Thymus (tissue), 11 donors: ENCODE data around the gene SLC30A7. TPM values are rescaled to one million over a fixed set of nuclear protein-coding genes. Genes with fewer than 3 reads are reported as not detected.

Experiments used
- DNase-seq, 9 donors: peaks; one replicate each; pipeline ENCODE4 v3.0.0-alpha.2; 2013; ENCODE audit warnings: low spot score in 9 of 9, low read depth in 6 of 9, missing footprints in 1 of 9
- H3K27ac ChIP-seq, 2 donors: one replicate each; pipeline ENCODE4 v1.5.1; 2013; ENCODE audit warnings: control low read depth in 1 of 2, low read depth in 1 of 2, low read length in 1 of 2, mild to moderate bottlenecking in 1 of 2, moderate library complexity in 1 of 2
- H3K27me3 ChIP-seq, 2 donors: one replicate each; pipeline ENCODE4 v1.5.1; 2013; ENCODE audit warnings: low read length in 1 of 2; ENCODE audit not compliant: control insufficient read depth in 2 of 2, insufficient read depth in 1 of 2
- H3K36me3 ChIP-seq, 2 donors: one replicate each; pipeline ENCODE4 v1.5.1; 2013; ENCODE audit warnings: low read length in 1 of 2, mild to moderate bottlenecking in 1 of 2, moderate library complexity in 1 of 2; ENCODE audit not compliant: control insufficient read depth in 2 of 2, insufficient read depth in 2 of 2
- H3K4me1 ChIP-seq, 2 donors: one replicate each; pipeline ENCODE4 v1.5.1; 2013; ENCODE audit warnings: low read length in 2 of 2; ENCODE audit not compliant: control insufficient read depth in 2 of 2, insufficient read depth in 2 of 2
- H3K4me3 ChIP-seq, 2 donors: one replicate each; pipeline ENCODE4 v1.5.1; 2013; ENCODE audit warnings: low read length in 2 of 2, control low read depth in 1 of 2, mild to moderate bottlenecking in 1 of 2
- H3K9me3 ChIP-seq, 2 donors: one replicate each; pipeline ENCODE4 v1.5.1; 2013; ENCODE audit warnings: low read length in 1 of 2, mild to moderate bottlenecking in 1 of 2; ENCODE audit not compliant: control insufficient read depth in 2 of 2, insufficient read depth in 1 of 2
- WGBS: extraction: QIAGEN DNeasy Blood & Tissue Kit; methylation state at CpG from one replicate; pipeline ENCODE4 v1.1.7; 2013; 5-methylcytosine and 5-hydroxymethylcytosine counted together
- polyA plus RNA-seq: library from polyadenylated mRNA; stranded (reverse); fragments of 200-250 nt; gene quantifications from one replicate; pipeline ENCODE4 v1.2.3, GENCODE V29; 2013
- total RNA-seq: library from RNA; stranded (reverse); fragments of 120-200 nt; gene quantifications from one replicate; pipeline ENCODE4 v1.2.4, GENCODE V29; 2013
- donor health status: healthy.

The SLC30A7 gene
- total and polyA plus RNA-seq, 2 donors = 9.8 to 19.4 TPM

DNA sequence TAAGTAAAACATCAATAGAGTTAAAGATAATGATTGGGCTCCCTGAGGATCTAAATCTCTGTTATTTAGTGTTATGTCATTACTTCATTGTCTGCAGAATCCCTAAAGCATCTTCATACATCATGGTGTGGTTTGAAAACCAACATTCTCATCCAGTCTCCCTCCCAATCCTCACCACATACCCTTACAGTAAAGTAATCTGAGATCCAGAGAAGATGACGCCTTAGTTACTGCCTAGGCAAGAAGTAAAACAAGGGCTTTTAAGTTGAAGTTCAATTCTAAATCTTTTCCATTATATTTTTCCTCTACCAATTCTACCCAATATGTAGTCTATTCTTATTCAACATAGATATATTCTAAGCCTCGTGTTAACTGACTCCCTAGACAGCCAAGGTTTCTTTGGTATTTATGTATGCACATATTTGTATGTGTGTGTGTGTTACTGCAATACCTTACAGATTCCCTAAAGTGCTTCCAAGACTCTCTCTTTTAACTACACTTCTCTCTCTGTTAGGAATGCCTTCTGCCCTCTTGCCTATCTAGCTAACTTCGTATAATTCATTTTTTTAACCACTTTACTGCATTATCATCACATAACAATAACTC, 112.4 kb downstream of the SLC30A7 start:
- DNase-seq = no peak
- Histone ChIP-seq H3K4me3 (no peak overlapping the region), H3K27ac (no peak overlapping the region), H3K4me1 (no peaks in the 10 kb centered on the region), H3K9me3 (no peaks in the 10 kb centered on the region), H3K27me3 (no peaks in the 10 kb centered on the region), H3K36me3 (peaks cover 0 to 11% of the 10 kb centered on the region in 2 donors)
- 95% methylated on average over 3 of the region's 3 CpGs for WGBS

DNA sequence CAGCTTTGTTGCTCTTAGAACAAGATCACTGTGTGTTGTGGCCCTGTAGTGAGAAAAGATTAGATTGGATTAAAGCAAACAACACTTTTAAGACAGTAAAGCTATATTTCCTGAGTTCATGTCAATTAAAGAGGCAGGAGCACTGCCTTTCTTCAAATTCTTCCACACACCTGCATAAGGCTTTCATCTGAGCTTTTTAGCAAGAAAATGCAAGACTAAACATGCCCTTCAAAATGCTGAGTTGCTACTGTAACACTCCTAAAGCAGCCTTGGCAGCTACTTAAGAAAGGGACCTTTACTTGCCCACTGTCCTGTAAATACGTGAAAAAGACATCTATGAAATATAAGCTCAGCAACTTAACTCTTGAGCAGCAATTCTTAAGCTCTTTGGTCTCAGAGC, 117.9 kb downstream of the SLC30A7 start:
- H3K27ac ChIP-seq = peak overlapping the region; percentile 85 to 87
- H3K4me3 ChIP-seq = no peak overlapping the region
- WGBS = 81% methylated on average over 1 of the region's 1 CpG
- H3K4me1 ChIP-seq = peaks cover 0 to 7% of the 10 kb centered on the region in 2 donors
- H3K36me3 ChIP-seq = peaks cover 0 to 24% of the 10 kb centered on the region in 2 donors
- H3K27me3 ChIP-seq = no peaks in the 10 kb centered on the region
- H3K9me3 ChIP-seq = no peaks in the 10 kb centered on the region
- peak in 8 of 9 donors; percentile 24 to 80 (median 46) for DNase-seq

DNA sequence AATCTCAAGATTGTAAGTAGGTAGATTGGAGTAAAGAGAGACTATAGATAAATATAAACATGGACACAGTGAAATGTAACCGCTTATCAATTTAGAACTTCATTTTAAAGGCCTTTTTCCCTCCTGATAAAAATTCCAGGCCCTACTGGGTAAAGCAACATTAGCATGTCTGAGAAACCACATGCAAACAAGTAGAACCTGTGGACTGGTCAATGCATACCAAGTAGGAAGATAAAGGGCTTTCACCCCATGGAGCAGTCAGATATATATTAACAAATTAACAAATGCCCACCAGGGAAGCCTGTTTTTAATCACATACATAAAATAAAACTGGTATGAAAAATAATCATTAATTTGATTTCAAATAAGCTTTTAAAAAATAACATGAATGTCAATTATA, 121.6 kb downstream of the SLC30A7 start:
- Histone ChIP-seq H3K9me3 (no peaks in the 10 kb centered on the region), H3K4me1 (peaks cover 0 to 7% of the 10 kb centered on the region in 2 donors), H3K36me3 (peaks cover 0 to 15% of the 10 kb centered on the region in 2 donors), H3K27me3 (no peaks in the 10 kb centered on the region), H3K4me3 (no peak overlapping the region), H3K27ac (no peak overlapping the region)
- no peak for DNase-seq
- WGBS = 100% methylated on average over 1 of the region's 1 CpG

DNA sequence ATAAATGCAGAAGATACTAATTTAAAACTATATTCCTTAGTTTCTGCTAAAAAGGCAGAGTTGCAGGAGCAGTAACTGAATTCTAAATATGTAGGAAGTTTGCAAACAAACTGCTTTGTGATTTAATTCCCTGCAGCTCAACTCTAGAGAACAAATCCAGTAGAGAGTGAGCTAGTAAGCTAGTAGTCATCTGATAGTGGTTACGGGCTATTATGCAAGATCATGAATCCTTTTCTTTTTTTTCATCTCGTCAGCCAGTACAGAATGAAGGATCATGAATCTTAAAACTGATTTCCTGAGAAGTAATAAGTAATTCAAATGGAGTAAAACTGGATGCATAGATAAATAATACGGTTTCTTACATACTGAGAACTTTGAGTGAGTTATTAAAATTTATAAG, 126.4 kb downstream of the SLC30A7 start:
- H3K9me3 ChIP-seq = no peaks in the 10 kb centered on the region
- WGBS = 95% methylated on average over 3 of the region's 3 CpGs
- no peak overlapping the region for H3K27ac ChIP-seq
- no peak for DNase-seq
- H3K4me1 ChIP-seq = peaks cover 5 to 11% of the 10 kb centered on the region in 2 donors
- peaks cover 0 to 6% of the 10 kb centered on the region in 2 donors for H3K36me3 ChIP-seq
- H3K27me3 ChIP-seq = no peaks in the 10 kb centered on the region
- no peak overlapping the region for H3K4me3 ChIP-seq

DNA sequence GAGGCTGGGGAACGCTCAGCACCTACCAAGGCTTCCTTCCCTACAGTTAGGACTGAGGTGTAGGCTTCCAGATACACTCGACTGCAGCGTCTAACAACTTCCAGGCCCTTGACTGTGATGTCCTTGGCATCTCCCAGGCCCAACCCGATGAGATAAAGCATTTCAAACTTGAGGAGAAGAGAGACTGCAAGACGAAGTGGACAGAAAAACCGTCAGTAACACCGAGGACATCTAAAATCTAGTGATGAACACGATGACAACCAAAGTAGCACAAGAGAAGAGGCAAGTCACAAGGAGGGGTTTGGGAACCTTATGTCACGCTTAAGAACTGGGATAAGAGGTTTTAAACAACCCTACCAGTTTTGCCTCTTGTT, 129.4 kb downstream of the SLC30A7 start:
- H3K27me3 ChIP-seq = no peaks in the 10 kb centered on the region
- WGBS = 1% methylated on average over 9 of the region's 9 CpGs
- H3K9me3 ChIP-seq = no peaks in the 10 kb centered on the region
- peaks cover 5 to 12% of the 10 kb centered on the region in 2 donors for H3K4me1 ChIP-seq
- H3K27ac ChIP-seq = peak overlapping the region; percentile 89 to 91
- H3K4me3 ChIP-seq = peak overlapping the region; percentile 57 to 79
- H3K36me3 ChIP-seq = no peaks in the 10 kb centered on the region
- DNase-seq = peak in 3 of 9 donors; percentile 62 to 74 (median 66)

DNA sequence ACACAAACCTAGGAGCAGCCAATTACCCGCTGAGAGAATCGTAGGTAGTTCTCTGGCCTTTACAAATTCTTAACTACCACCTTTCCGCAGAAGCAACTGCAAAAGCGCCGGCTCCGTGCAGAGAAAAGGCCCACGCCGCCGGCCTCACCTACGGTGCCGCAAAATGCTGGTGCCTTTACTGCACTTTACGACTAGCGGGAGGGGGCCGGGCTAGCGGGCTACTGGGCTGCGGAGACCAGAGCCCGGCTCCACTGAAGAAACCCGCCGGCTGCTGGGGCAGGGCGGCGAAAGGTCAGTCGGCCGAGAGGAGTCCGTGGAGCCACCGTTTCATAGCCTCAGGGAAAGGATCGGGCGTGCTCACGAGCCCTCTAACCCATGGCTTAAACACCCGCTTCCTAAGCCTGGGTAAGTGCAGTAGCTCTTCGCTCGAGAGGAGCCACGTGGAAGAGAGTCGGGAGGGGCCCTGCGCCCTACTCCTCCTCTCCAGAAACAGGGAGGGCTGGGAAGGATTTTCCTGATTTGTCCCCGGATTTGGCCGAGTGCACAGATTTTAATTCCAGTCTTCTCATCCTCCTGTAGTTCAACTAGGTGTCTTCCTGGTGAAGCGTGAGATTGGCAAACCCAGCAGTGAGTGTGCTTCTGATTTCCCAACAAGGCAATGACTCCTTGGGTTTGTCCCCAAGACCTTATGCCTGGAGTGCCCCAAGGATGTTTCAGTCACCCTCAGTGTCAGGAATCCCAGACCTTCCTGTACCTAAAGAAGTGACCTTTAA, 130.0 kb downstream of the SLC30A7 start, which contains the start of gene DPH5:
Gene DPH5, minus strand, starts transcription at position 128 of the 773 bp plus-strand sequence. CDS start 341 bp downstream, outside the sequence.
- Histone ChIP-seq H3K9me3 (no peaks in the 10 kb centered on the region), H3K4me3 (peak within 1 kb of the TSS; percentile 57 to 79), H3K4me1 (peaks cover 5 to 12% of the 10 kb centered on the region in 2 donors), H3K27me3 (no peaks in the 10 kb centered on the region), H3K27ac (peak within 1 kb of the TSS; percentile 89 to 91), H3K36me3 (no peaks in the 10 kb centered on the region)
- WGBS = under 1% methylated on average over 37 of the region's 37 CpGs
- peak; percentile 61 to 94 (median 81) for DNase-seq

DNA sequence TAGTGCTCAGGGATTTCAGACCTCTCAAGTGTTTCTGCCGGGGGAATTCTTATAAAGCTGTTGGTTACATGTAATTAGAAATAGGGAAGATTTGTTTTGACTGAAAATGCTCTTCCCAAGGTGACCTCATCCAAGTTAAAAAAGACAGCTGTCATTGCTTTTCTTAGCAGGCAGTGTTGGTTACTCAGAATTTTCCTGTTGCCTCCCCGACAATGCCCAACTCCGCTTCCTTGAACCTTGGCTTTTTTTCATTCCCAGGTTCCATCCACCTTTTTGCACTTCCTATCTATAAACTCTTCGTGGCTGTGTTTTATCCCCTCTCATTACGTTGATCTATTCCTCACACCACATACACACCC, 130.5 kb downstream of the SLC30A7 start:
- peaks cover 5 to 12% of the 10 kb centered on the region in 2 donors for H3K4me1 ChIP-seq
- WGBS = 63% methylated on average over 5 of the region's 5 CpGs
- H3K9me3 ChIP-seq = no peaks in the 10 kb centered on the region
- DNase-seq = no peak
- no peaks in the 10 kb centered on the region for H3K27me3 ChIP-seq
- peak overlapping the region; percentile 57 to 79 for H3K4me3 ChIP-seq
- H3K27ac ChIP-seq = peak overlapping the region in 1 of 2 donors; percentile 0
- H3K36me3 ChIP-seq = no peaks in the 10 kb centered on the region

DNA sequence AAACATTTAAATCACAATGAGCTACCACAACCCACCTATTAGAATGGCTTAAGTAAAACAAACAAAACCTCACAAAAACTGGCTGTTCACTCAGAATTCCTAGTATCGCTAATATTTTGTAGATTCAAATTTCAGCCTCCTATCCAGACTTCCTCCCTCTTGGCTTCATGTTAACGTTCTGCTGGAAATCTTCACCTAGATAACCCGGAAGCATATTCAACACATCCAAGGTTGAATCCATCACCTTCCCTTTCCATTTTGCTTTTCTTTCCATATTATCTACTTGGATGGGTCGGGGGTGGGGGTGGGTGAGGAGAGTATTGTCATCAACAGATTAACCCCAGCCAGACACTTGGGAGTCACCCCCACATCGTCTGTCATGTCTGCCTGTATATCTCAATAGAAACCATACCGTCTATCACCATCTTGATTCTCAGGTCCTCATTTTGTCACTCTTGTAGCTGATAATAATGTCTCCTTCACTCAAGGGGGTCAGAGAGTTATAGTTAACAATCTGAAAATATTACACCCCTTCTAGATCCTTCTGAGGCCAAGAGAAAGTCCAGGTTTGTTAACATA, 131.4 kb downstream of the SLC30A7 start:
- Histone ChIP-seq H3K4me3 (no peak overlapping the region), H3K4me1 (peaks cover 5 to 12% of the 10 kb centered on the region in 2 donors), H3K36me3 (no peaks in the 10 kb centered on the region), H3K27ac (no peak overlapping the region), H3K9me3 (no peaks in the 10 kb centered on the region), H3K27me3 (no peaks in the 10 kb centered on the region)
- DNase-seq = no peak
- WGBS = 97% methylated on average over 6 of the region's 6 CpGs

DNA sequence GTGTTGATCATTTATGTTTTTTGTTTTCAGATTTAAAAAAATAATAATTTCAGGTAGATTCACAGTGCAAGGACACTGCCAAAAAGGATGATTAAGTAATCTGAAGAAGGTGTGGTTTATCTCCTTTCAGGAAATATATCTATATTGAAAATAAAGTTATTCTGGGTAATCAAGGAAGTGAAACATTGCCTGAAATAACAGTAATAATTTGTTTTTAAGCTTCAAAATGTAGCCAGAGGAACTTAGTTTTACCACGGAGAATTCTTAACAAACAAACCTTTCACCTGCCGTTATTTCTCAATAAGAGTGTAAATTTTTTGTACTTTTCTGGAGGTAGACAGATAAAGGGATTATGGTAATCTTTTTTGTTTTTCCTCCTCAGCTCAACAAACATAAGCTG, 132.6 kb downstream of the SLC30A7 start:
- Histone ChIP-seq H3K4me1 (peaks cover 5 to 12% of the 10 kb centered on the region in 2 donors), H3K9me3 (no peaks in the 10 kb centered on the region), H3K36me3 (no peaks in the 10 kb centered on the region), H3K27me3 (no peaks in the 10 kb centered on the region), H3K27ac (no peak overlapping the region), H3K4me3 (no peak overlapping the region)
- WGBS = 71% methylated on average over 2 of the region's 2 CpGs
- no peak for DNase-seq
